Keratinocyte (primary cell): ENCODE measurements around the gene JADE2.

ENCODE experiments used
- CTCF ChIP-seq, 3 experiments: IDR thresholded peaks in 1 of 3; conservative IDR thresholded peaks in 1 of 3; optimal IDR thresholded peaks in 1 of 3; 2 replicates in 2 of 3; 3 replicates in 1 of 3; pipeline versions ENCODE3 to v1.5.1; 2011; ENCODE audit warnings: low read length in 3 of 3, mild to moderate bottlenecking in 3 of 3, moderate library complexity in 2 of 3, control low read depth in 1 of 3, inconsistent platforms in 1 of 3; ENCODE audit not compliant: insufficient read depth in 2 of 3; ENCODE audit errors: extremely low read depth in 1 of 3
- EZH2 ChIP-seq: IDR thresholded peaks from one replicate; pipeline ENCODE4 v1.6.1; 2012; ENCODE audit warnings: inconsistent platforms, mild to moderate bottlenecking, low read length, moderate library complexity

- TF ChIP-seq CTCF (optimal IDR thresholded peaks at IDR 0.05 in 1 of 3, IDR thresholded peaks at IDR 0.05 in 1 of 3, conservative IDR thresholded peaks at IDR 0.05 in 1 of 3; ENCODE audit: extremely low read depth in 1 of 3, insufficient read depth in 2 of 3, low read length in 3 of 3) (no peak), EZH2 (no peak)
These were observed 58.3 kb downstream of the JADE2 start for GRCh38 chr5:134583766-134584165.
